GM18508 (cell line): Measurements from ENCODE around the gene RXRG.

Source experiments
- ATAC-seq: cut with Tn5 transposase; IDR thresholded peaks from one replicate; pipeline ENCODE4 v1.9.1; 2021; ENCODE audit warnings: moderate number of reproducible peaks; ENCODE audit not compliant: insufficient read depth, unreplicated experiment

The RXRG gene

GRCh38 chr1:165415068-165415467, 29.9 kb downstream of the RXRG start:
- ATAC-seq = no peak

GRCh38 chr1:165414620-165415019, 30.3 kb downstream of the RXRG start:
- ATAC-seq = no peak

DNA sequence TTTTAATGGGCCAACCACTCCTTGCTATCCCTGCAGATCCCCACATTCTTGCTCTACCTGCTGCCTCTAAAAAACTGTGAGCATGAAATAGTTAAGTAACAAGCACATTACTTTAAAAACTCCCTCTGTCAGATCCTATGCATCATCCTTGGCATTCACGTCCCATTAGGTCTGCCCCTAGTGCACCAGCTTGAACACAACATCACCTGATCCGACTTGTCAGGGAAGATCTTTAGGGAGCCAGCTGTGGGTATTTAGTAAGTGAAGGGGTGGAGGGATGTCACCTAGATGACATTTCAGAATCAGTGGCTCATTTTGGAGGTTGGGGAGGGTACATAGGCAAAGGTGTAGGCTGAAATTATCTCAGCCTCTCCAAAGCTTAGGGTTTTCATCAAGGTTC, 33.5 kb downstream of the RXRG start:
- ATAC-seq = no peak

DNA sequence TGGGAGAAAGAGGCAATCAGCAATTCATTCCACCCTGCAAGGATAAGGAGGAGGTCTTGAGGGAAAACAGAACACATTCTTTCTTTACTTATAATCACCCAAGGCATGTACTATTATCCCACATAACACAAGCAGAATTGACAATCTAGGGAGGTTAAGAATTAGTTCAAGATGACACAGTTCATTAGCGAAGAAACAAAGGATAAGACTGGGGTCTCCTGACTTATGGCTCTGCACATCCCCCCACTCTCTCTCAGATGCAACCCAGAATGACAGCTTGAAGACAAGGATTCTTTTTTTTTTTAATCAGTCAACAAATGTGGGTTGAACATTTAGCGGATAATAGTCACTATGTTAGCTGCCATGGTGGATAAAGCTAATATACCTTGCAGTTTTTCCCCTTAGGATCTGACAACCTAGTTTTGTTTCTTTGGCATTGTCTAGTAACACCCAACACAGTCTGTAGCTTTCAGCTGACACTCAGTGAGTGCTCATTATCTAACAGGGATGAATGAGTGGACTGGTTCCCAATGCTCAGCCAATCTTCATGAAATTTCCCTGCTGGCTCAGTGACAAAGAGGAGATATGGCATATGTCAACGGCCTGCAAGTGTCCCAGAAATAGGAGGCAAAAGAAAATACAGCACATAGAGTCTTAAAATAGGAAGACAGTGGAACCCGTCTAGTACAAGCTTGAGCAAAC, 35.1 kb downstream of the RXRG start:
- no peak for ATAC-seq

DNA sequence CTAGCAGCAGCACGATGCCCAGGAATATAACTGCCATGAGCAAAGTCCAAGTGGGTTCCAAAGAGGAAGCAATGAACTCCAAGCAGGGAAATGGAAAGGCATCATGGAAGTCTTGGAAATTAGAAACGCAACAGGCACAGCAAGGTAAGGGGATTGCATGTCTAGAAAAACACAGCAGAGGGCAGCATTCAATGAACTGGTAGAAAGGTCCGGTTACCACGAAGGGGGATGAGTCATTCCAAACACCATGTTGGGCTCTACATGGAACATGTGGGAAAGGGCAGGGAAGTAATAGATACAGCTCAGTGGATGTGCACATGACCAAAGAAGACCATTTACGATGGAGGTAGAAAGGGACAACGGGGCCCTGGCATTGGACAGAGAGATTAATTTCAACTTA, 36.4 kb downstream of the RXRG start:
- no peak for ATAC-seq

DNA sequence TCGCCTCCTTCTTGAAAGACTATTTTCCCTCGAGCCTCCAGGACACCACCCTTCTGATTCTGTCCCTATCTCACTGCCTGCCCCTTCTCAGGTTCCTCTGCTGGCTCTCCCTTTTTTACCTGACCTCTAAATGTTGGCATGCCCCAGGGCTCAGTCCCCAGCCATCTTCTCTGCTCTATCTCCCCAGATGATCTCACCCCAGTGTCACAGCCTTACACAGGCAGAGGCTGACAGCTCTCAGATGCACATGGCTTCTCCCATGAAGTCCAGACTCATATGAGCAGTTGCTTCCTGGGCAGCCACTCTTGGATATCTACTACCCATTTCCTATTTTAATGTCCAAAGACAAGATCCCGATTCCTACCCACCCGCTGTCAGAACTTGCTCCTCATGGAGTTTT, 37.5 kb downstream of the RXRG start:
- ATAC-seq = no peak

GRCh38 chr1:165403835-165404482, 41.0 kb downstream of the RXRG start:
- no peak for ATAC-seq

DNA sequence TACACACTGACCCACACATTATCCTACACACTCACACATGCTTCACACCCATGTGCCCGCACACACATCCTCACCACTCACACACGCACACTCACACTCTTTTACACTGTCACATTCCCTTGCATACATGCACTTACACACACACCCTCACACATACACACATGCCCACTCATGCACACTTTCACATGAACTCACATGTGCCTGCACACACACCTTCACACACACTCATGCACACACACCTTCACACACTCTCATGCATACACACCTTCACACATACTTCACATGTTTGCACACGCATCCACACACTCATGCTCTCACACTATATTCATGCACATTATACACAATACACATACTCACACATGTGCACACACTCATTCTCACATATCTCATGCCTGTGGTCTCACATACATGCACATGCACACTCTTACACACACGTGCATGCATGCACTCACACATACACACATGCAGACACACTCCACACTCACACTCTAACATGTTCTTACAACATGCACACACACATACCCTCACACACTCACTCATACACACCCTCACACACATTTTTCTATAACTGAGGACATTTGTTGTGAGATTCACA, 42.3 kb downstream of the RXRG start:
- ATAC-seq = no peak

DNA sequence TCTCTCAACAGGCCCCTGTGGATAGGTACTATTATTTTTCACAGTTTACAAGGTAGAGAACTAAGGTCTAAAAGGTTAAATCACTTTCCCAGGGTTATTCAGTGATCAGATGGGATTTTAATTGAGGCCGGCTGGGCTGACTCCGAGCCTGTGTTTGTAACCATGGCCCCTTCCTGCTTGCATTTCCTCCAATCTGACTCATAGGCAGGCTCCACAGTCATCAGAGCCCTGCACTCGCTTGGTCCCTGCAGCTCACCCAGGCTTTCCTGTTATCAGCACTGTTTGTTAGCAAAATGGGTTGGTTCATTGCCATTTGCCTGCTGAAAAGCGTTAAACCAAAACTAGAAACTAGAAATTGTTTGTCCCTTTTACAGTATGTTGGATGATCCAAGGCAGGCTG, 47.0 kb downstream of the RXRG start:
- no peak for ATAC-seq

DNA sequence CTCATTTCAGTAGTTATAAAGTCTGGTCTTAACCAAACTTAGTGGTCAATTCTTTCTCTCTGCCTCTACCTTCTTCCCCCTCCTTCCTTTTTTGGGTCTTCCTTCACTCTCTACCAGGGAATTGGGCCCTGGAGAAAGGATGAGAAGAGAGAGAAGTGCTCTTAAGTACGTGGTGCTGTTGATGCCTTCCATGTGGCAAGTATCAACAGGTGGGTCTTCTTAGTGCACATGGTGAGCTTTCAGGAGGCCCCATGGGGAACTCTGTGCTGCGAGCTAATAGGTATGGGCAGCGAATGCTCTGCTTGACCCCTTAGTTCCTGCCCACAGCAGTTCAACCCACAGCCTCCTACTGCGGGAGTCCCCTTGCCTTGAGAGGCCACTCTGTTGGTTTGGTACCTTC, 49.0 kb downstream of the RXRG start:
- ATAC-seq = no peak

- ATAC-seq = no peak
Observed at GRCh38 chr1:165395478-165395877, 49.4 kb downstream of the RXRG start.

DNA sequence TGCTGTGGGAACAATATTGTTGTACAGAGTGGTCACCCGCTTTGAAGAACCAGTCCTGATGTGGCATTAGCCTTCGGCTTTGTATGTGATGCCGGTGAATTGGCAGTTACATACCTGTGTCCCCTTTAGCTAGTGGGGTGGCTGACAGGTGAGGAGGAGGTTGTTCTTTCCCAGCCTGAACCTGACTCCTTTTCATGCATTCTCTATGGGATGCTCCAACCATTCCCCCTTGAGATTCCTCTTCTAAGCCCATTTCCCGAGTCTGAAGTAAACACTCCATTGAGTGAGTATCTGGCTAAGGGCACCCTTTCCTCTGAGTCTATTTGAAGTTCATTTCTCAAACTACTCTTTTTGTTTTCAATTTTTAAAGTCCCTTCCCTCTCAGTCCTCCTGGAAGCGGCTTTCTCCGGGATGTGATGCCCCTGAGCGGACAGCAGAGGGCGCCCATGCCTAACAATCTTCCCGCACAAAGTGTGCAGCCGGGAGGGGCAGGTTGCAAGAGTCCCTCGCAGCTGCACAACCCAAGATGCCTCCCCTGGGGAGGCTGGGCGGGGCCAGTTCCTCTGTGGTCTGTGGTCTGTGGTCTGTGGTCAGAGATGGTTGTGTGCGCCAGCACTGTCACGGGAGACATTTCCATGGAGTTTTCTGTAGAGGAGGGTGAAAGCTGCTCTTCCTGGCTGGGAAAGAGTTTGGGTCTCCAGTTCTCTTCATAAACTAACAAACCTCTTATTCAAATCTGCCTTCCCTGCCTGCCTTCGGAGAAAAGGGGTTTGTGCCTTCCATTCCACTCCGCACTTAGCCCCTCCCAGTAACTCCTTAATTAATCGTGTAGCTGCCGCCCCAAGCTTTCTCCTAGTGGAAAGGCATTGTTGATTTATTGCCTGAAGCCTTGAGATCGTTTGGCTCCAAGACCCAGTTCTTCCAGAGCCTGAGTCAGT, 52.0 kb downstream of the RXRG start:
- peak; percentile 87 for ATAC-seq

- ATAC-seq = no peak
Observed at GRCh38 chr1:165389609-165390008, 55.3 kb downstream of the RXRG start.

- ATAC-seq = no peak
Observed at GRCh38 chr1:165387961-165388360, 57.0 kb downstream of the RXRG start.

GRCh38 chr1:165387505-165387904, 57.4 kb downstream of the RXRG start:
- no peak for ATAC-seq

DNA sequence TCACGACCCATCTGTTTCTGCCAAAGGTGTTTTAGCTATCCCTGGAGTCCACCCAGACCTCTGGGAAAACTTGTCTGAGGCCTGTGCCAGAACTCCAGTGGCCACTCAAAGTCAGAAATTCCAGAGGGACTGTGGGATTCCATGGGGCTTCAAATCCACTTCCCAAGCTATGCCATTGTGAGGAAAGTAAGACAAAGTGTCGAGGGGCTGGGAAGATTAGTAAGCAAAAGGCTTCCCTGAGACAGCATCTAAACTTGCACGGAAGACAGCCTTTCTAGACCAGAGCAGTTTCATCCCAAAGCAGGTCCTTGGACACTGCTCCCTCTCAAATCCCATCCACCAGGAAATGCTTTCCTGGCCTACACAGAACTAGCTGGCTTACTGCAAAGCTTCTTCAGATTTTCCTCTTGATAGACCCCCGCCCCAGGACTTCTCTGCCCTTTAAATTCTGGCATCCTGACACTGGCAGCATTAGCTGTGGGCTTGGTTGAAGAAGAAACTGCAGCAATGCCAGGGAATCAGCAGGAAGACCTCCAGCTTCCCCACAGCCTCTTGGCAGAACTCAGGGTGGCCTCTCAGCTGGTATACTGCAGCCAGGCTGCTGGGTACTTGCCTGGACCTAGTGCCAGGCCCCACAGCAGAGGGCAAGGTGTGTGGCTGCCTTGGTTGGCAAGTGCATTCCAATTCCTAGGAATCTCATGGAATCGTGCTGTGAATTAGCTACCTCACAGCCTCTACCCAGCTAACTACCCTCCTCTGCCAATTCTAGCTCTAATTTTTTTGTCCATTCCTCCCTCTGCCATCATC, 61.1 kb downstream of the RXRG start:
- ATAC-seq = no peak

DNA sequence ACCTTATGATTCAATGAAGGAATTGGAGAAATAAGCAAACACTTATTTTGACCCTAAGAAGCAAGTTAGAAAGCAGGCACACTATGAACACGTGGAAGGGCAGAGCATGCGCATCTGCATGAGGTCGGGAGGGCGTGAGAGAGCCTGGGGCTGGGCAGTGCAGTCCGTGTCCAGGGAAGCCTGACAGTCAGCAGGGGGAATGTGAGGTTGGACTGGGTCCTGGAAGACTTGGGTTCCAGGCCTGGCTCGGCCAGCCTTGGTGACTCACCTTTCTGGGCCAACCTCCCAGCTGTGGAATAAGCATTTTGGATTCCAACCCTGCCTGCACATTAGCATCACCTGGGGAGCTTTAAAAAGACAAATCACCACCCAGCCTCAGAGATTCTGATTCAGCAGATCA, 61.9 kb downstream of the RXRG start:
- no peak for ATAC-seq

DNA sequence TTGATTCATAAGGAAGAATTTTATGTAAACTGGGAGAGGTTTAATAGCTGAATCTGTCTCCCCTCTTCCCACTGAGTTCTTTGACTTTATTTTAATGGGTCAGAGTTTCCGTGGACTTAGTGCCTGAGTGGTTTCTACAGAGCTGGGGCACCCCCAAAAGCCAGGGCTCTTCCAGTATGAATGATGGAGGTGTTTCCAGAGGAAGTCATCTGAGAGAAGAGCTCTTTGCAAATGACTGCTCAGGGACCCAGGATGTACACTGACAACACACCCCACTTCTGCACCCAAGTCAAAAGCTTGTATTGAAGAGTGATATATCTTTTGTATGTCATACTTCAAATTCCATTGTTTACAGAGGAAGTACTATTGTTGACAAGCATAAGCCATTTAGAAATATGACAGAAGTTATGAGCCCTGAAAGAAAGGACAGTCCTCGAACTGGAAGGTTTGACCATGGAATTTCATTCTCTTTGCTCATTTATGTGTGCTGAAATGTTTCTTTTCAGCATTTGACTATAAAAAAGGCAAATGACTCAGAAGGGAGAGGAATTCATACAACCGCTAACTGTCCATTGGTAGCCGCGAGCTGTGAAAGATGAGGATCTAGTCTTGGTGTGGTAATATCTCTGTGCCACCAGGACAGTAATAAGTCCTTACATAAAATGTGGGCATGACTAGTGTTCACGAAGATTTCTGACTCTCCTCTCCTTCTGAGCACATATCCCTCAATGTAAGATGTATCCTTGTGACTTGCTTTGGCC, 63.0 kb downstream of the RXRG start:
- no peak for ATAC-seq

DNA sequence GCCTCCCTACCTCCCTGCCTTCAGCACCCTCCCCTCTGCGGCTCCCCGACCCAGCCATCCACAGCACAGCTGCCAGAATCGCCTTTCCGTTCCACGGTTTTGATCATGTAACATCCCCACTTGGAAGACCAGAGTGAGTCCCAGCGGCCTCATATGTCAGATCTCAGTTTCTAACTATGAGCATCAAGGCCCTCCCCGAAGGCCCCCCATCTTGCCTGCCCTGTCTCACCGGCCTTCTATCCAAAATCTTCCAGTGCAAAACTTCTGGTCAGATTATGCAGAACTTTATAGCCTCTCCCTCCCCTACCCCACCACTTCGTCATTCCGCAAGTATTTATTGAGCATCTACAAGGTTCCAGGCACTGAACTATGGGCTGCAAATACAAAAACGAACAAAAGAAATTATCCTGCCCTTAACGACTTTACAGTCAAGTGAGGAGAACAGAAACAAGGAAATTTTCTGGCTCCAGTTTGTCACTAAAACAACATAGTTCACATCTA, 68.1 kb downstream of the RXRG start:
- ATAC-seq = no peak
